GM23338 (cell line): ENCODE measurements around the gene ABCC5.

ENCODE experiments used
- CREB1 ChIP-seq: fragments of 250-450 bp; sonication (Bioruptor Pico); IDR thresholded peaks from 2 replicates; pipeline ENCODE4 v1.5.0; 2020; ENCODE audit warnings: low read depth, mild to moderate bottlenecking, moderate library complexity
- CTCF ChIP-seq, 2 experiments: fragments of 200-600 bp in 1 of 2; sonication (generic) in 1 of 2; conservative IDR thresholded peaks; 2 replicates each; pipeline versions ENCODE4 v1.5.1 to v1.6.1; 2016 to 2017; ENCODE audit warnings: antibody characterized with exemption in 2 of 2, low read depth in 2 of 2, mild to moderate bottlenecking in 2 of 2, moderate library complexity in 1 of 2
- EZH2 ChIP-seq: fragments of 200-600 bp; sonication (generic); IDR thresholded peaks from one replicate; pipeline ENCODE4 v1.8.0; 2017; ENCODE audit warnings: antibody characterized with exemption, mild to moderate bottlenecking, low read depth; ENCODE audit not compliant: unreplicated experiment
- EZH2phosphoT487 ChIP-seq: fragments of 200-600 bp; sonication (generic); IDR thresholded peaks from one replicate; pipeline ENCODE4 v1.8.1; 2018; ENCODE audit warnings: antibody characterized with exemption; ENCODE audit not compliant: unreplicated experiment
- JUNB ChIP-seq: IDR thresholded peaks from one replicate; pipeline ENCODE4 v1.6.1; 2016; ENCODE audit warnings: antibody characterized with exemption; ENCODE audit not compliant: unreplicated experiment
- NANOG ChIP-seq: IDR thresholded peaks from 2 replicates; pipeline ENCODE4 v1.6.1; 2016; ENCODE audit warnings: antibody characterized with exemption, borderline replicate concordance
- POLR2AphosphoS5 ChIP-seq: IDR thresholded peaks from 2 replicates; pipeline ENCODE4 v1.6.1; 2016; ENCODE audit warnings: antibody characterized with exemption, low read depth
- STAT1 ChIP-seq: IDR thresholded peaks from one replicate; pipeline ENCODE4 v1.6.1; 2016; ENCODE audit warnings: antibody characterized with exemption; ENCODE audit not compliant: unreplicated experiment
- ZNF331 ChIP-seq: fragments of 250-450 bp; sonication (Bioruptor Pico); IDR thresholded peaks from 2 replicates; pipeline ENCODE4 v1.5.0; 2020; ENCODE audit warnings: low read depth, mild to moderate bottlenecking, moderate library complexity
- TF ChIP-seq, protein P1 (sequence below): IDR thresholded peaks from one replicate; pipeline ENCODE4 v1.6.1; 2018; ENCODE audit warnings: antibody characterized with exemption; ENCODE audit not compliant: unreplicated experiment
- TF ChIP-seq, protein P2 (sequence below): fragments of 250-450 bp; sonication (Bioruptor Pico); IDR thresholded peaks from 2 replicates; pipeline ENCODE4 v1.5.0; 2020; ENCODE audit warnings: mild to moderate bottlenecking, moderate library complexity

- TF ChIP-seq JUNB (no peak), CTCF (conservative IDR thresholded peaks at IDR 0.05; ENCODE audit: low read depth in 2 of 2) (peak; percentile 38 to 40), EZH2 (no peak), ZNF331 (CRISPR knock-in tag) (no peak), EZH2phosphoT487 (no peak), POLR2AphosphoS5 (no peak), CREB1 (CRISPR knock-in tag) (no peak), NANOG (no peak), STAT1 (no peak)
- TF ChIP-seq, protein P1, sequence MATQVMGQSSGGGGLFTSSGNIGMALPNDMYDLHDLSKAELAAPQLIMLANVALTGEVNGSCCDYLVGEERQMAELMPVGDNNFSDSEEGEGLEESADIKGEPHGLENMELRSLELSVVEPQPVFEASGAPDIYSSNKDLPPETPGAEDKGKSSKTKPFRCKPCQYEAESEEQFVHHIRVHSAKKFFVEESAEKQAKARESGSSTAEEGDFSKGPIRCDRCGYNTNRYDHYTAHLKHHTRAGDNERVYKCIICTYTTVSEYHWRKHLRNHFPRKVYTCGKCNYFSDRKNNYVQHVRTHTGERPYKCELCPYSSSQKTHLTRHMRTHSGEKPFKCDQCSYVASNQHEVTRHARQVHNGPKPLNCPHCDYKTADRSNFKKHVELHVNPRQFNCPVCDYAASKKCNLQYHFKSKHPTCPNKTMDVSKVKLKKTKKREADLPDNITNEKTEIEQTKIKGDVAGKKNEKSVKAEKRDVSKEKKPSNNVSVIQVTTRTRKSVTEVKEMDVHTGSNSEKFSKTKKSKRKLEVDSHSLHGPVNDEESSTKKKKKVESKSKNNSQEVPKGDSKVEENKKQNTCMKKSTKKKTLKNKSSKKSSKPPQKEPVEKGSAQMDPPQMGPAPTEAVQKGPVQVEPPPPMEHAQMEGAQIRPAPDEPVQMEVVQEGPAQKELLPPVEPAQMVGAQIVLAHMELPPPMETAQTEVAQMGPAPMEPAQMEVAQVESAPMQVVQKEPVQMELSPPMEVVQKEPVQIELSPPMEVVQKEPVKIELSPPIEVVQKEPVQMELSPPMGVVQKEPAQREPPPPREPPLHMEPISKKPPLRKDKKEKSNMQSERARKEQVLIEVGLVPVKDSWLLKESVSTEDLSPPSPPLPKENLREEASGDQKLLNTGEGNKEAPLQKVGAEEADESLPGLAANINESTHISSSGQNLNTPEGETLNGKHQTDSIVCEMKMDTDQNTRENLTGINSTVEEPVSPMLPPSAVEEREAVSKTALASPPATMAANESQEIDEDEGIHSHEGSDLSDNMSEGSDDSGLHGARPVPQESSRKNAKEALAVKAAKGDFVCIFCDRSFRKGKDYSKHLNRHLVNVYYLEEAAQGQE: no peak
- TF ChIP-seq, protein P2, sequence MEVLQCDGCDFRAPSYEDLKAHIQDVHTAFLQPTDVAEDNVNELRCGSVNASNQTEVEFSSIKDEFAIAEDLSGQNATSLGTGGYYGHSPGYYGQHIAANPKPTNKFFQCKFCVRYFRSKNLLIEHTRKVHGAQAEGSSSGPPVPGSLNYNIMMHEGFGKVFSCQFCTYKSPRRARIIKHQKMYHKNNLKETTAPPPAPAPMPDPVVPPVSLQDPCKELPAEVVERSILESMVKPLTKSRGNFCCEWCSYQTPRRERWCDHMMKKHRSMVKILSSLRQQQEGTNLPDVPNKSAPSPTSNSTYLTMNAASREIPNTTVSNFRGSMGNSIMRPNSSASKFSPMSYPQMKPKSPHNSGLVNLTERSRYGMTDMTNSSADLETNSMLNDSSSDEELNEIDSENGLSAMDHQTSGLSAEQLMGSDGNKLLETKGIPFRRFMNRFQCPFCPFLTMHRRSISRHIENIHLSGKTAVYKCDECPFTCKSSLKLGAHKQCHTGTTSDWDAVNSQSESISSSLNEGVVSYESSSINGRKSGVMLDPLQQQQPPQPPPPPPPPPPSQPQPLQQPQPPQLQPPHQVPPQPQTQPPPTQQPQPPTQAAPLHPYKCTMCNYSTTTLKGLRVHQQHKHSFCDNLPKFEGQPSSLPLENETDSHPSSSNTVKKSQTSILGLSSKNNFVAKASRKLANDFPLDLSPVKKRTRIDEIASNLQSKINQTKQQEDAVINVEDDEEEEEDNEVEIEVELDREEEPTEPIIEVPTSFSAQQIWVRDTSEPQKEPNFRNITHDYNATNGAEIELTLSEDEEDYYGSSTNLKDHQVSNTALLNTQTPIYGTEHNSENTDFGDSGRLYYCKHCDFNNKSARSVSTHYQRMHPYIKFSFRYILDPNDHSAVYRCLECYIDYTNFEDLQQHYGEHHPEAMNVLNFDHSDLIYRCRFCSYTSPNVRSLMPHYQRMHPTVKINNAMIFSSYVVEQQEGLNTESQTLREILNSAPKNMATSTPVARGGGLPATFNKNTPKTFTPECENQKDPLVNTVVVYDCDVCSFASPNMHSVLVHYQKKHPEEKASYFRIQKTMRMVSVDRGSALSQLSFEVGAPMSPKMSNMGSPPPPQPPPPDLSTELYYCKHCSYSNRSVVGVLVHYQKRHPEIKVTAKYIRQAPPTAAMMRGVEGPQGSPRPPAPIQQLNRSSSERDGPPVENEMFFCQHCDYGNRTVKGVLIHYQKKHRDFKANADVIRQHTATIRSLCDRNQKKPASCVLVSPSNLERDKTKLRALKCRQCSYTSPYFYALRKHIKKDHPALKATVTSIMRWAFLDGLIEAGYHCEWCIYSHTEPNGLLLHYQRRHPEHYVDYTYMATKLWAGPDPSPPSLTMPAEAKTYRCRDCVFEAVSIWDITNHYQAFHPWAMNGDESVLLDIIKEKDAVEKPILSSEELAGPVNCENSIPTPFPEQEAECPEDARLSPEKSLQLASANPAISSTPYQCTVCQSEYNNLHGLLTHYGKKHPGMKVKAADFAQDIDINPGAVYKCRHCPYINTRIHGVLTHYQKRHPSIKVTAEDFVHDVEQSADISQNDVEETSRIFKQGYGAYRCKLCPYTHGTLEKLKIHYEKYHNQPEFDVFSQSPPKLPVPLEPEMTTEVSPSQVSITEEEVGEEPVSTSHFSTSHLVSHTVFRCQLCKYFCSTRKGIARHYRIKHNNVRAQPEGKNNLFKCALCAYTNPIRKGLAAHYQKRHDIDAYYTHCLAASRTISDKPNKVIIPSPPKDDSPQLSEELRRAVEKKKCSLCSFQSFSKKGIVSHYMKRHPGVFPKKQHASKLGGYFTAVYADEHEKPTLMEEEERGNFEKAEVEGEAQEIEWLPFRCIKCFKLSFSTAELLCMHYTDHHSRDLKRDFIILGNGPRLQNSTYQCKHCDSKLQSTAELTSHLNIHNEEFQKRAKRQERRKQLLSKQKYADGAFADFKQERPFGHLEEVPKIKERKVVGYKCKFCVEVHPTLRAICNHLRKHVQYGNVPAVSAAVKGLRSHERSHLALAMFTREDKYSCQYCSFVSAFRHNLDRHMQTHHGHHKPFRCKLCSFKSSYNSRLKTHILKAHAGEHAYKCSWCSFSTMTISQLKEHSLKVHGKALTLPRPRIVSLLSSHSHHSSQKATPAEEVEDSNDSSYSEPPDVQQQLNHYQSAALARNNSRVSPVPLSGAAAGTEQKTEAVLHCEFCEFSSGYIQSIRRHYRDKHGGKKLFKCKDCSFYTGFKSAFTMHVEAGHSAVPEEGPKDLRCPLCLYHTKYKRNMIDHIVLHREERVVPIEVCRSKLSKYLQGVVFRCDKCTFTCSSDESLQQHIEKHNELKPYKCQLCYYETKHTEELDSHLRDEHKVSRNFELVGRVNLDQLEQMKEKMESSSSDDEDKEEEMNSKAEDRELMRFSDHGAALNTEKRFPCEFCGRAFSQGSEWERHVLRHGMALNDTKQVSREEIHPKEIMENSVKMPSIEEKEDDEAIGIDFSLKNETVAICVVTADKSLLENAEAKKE (CRISPR knock-in tag): no peak
Measured at GRCh38 chr3:184037816-184038215, 20.1 kb upstream of the ABCC5 start.
